Peyer's patch (tissue), 4 donors: ENCODE measurements around the gene MMAB. TPM values are rescaled to one million over a fixed set of nuclear protein-coding genes. Genes with fewer than 3 reads are reported as not detected.

Experiments
- DNase-seq, 3 donors: peaks; one replicate each; pipeline ENCODE4 v3.0.0-alpha.2; 2017 to 2019
- H3K27ac ChIP-seq, 4 donors: fragments of 200-600 bp; sonication (generic); one replicate each; pipeline ENCODE4 v1.5.1; 2016 to 2019
- H3K27me3 ChIP-seq, 2 donors: fragments of 200-600 bp; sonication (generic); one replicate each; pipeline ENCODE4 v1.5.1; 2019
- H3K36me3 ChIP-seq, 3 donors: fragments of 200-600 bp; sonication (generic); one replicate each; pipeline ENCODE4 v1.5.1; 2016 to 2019
- H3K4me1 ChIP-seq, 4 donors: fragments of 200-600 bp; sonication (generic); one replicate each; pipeline ENCODE4 v1.5.1; 2016 to 2019
- H3K4me3 ChIP-seq, 4 donors: fragments of 200-600 bp; sonication (generic); 1 replicate in 3 of 4; 2 replicates in 1 of 4; pipeline ENCODE4 v1.5.1; 2016 to 2019; ENCODE audit warnings: mild to moderate bottlenecking in 1 of 4
- H3K9me3 ChIP-seq, 4 donors: fragments of 200-600 bp; sonication (generic); one replicate each; pipeline ENCODE4 v1.5.1; 2016 to 2019; ENCODE audit warnings: mild to moderate bottlenecking in 1 of 4
- POLR2A ChIP-seq, 2 donors: fragments of 450-650 bp; IDR thresholded peaks; one replicate each; pipeline ENCODE4 v1.5.1; 2017; ENCODE audit warnings: antibody characterized with exemption in 2 of 2, mild to moderate bottlenecking in 2 of 2, moderate library complexity in 2 of 2
- total RNA-seq, 4 donors: library from RNA; depleted of rRNA; stranded (reverse); fragments of >200 nt; gene quantifications; one replicate each; pipeline ENCODE4 v1.1.0, GENCODE V29; 2016
- TF ChIP-seq, protein P1 (sequence below), 6 experiments: fragments of 450-650 bp in 4 of 6; fragments of 200-600 bp in 2 of 6; sonication (generic) in 1 of 6; IDR thresholded peaks; one replicate each; pipeline ENCODE4 v1.5.1; 2017 to 2019; ENCODE audit warnings: antibody characterized with exemption in 6 of 6, mild to moderate bottlenecking in 3 of 6, moderate library complexity in 1 of 6

MMAB gene
- total RNA-seq, 4 donors from 2014 or later = 30.8 to 41.4 (median 32.1) TPM

DNA sequence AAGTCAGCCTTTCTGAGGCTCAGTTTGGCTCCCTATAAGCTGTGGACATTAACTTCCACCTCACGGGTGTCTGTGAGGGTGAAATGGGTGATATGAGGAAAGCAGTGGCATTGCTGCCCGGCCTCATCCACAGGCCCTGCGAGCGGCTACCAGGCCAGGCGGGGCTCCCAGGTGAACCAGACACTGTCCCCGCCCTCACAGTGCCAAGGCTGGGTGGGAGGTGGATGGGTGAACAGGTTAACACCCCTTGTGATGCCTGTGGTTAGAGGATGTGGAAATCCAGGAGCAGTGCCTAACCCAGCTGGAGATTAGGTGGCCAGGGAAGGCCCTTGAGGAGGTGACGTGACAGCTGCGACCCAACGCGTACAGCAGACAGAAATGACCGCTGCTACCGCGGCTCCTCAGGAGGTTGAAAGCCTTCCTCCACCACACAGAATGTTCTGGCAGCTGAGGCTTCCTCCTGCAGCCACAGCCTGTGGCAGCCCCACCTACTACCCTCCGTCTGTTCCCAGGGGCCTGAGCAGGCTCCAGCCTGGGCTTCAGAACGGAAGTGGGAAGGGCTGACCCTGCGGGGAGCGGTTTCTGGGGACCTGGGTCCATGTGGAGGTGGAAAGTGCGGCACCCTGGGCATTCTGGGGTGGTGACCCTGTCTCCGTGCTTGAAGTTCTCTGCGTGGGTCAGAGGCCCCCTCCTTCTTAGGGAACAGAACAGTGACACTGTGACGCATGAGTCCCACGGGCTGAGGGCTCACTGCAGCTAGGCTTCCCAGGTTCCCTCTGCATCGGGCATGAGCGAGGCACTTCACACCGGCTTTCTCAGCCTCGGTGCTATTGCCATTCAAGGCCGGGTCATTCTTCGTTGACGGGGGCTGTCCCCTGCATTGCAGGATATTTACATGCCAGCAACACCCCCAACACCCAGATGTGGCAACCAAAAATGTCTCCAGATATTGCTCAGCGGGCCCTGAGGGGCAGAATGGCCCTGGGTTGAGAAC lies 9.7 kb downstream of the MMAB start:
- no peaks in the 10 kb centered on the region for H3K27me3 ChIP-seq
- no peak for DNase-seq
- peaks cover 0 to 7% (median 0%) of the 10 kb centered on the region in 4 donors for H3K9me3 ChIP-seq
- TF ChIP-seq POLR2A (IDR thresholded peaks at IDR 0.05) = no peak
- TF ChIP-seq, protein P1, sequence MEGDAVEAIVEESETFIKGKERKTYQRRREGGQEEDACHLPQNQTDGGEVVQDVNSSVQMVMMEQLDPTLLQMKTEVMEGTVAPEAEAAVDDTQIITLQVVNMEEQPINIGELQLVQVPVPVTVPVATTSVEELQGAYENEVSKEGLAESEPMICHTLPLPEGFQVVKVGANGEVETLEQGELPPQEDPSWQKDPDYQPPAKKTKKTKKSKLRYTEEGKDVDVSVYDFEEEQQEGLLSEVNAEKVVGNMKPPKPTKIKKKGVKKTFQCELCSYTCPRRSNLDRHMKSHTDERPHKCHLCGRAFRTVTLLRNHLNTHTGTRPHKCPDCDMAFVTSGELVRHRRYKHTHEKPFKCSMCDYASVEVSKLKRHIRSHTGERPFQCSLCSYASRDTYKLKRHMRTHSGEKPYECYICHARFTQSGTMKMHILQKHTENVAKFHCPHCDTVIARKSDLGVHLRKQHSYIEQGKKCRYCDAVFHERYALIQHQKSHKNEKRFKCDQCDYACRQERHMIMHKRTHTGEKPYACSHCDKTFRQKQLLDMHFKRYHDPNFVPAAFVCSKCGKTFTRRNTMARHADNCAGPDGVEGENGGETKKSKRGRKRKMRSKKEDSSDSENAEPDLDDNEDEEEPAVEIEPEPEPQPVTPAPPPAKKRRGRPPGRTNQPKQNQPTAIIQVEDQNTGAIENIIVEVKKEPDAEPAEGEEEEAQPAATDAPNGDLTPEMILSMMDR (IDR thresholded peaks at IDR 0.05) = no peak
- peaks cover 0 to 70% (median 0%) of the 10 kb centered on the region in 3 donors for H3K36me3 ChIP-seq
- H3K4me1 ChIP-seq = peaks cover 0 to 2% (median 0%) of the 10 kb centered on the region in 4 donors
- H3K4me3 ChIP-seq = no peak overlapping the region
- H3K27ac ChIP-seq = no peak overlapping the region

GRCh38 chr12:109562871-109563270 lies 10.4 kb downstream of the MMAB start:
- DNase-seq = no peak
- H3K36me3 ChIP-seq = peaks cover 0 to 63% (median 0%) of the 10 kb centered on the region in 3 donors
- no peaks in the 10 kb centered on the region for H3K27me3 ChIP-seq
- TF ChIP-seq, protein P1 (IDR thresholded peaks at IDR 0.05) = no peak
- TF ChIP-seq POLR2A (IDR thresholded peaks at IDR 0.05) = no peak
- no peak overlapping the region for H3K27ac ChIP-seq
- H3K9me3 ChIP-seq = peaks cover 0 to 7% (median 0%) of the 10 kb centered on the region in 4 donors
- H3K4me1 ChIP-seq = peaks cover 0 to 10% (median 2%) of the 10 kb centered on the region in 4 donors
- H3K4me3 ChIP-seq = no peak overlapping the region

DNA sequence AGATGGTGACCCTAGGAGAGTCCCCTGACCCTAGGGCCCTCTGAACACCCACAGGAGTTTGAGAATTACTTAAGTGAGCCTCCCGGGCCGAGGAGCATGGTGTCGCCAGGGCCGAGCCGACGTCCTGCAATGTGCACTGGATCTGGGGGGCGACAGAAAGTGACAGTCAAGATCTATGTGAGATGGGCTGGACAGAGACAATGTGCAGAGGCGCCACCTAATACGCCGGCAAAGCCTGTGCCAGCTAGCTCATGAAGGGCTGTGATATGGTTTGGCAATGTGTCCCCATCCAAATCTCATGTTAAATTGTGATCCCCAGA lies 11.6 kb downstream of the MMAB start:
- Histone ChIP-seq H3K4me1 (peaks cover 0 to 11% (median 2%) of the 10 kb centered on the region in 4 donors), H3K4me3 (no peak overlapping the region), H3K9me3 (peaks cover 0 to 7% (median 0%) of the 10 kb centered on the region in 4 donors), H3K27ac (no peak overlapping the region), H3K27me3 (no peaks in the 10 kb centered on the region), H3K36me3 (peaks cover 0 to 59% (median 0%) of the 10 kb centered on the region in 3 donors)
- DNase-seq = no peak
- TF ChIP-seq, protein P1 (IDR thresholded peaks at IDR 0.05) = no peak
- TF ChIP-seq POLR2A (IDR thresholded peaks at IDR 0.05) = no peak

DNA sequence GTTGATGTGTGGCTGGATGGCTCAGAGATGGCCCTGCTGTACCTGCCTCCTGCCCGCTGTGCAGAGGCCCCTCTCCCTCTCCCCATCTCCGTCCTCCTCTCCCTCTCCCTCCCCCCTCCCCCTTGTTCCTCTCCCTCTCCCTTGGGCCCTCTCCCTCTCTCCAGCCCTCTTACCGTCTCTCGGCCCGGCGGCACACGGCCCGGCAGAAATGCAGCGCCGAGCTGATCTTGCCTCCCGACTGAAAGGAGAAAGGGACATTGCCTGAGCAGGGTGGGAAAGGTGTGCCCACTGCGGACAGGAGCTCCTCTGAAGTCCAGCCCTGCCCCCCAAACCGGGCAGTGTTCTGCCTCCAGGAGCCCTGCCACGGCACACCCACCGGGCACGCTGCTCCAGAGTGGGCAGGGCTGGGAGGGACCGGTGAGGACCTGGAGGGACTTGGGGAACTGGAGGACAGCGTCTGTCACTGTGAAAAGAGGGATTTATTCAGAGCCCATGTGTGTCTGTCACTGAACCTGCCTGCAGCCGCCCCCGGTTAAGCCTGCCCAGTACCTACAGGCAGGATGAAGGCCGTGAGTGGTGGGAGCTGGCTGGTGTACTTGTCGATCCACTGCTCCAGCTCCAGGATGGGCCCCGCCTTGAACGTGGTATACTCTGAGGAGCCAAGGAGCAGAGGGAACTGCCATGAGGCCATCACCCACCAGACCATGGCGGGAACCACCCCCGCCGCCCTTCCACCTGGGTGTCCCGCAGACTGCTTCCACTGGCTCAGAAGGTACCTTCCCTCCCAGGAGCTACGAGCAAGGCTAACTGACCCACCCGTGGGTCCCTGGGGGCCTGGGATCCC lies 12.2 kb downstream of the MMAB start:
- H3K4me1 ChIP-seq = peaks cover 0 to 11% (median 2%) of the 10 kb centered on the region in 4 donors
- peaks cover 0 to 54% (median 0%) of the 10 kb centered on the region in 3 donors for H3K36me3 ChIP-seq
- TF ChIP-seq POLR2A (IDR thresholded peaks at IDR 0.05) = no peak
- TF ChIP-seq, protein P1 (IDR thresholded peaks at IDR 0.05) = no peak
- no peak for DNase-seq
- H3K27me3 ChIP-seq = no peaks in the 10 kb centered on the region
- H3K4me3 ChIP-seq = no peak overlapping the region
- H3K9me3 ChIP-seq = peaks cover 0 to 7% (median 0%) of the 10 kb centered on the region in 4 donors
- H3K27ac ChIP-seq = no peak overlapping the region

- Histone ChIP-seq H3K36me3 (peaks cover 0 to 39% (median 0%) of the 10 kb centered on the region in 3 donors), H3K4me1 (peaks cover 0 to 11% (median 2%) of the 10 kb centered on the region in 4 donors), H3K4me3 (no peak overlapping the region), H3K27ac (no peak overlapping the region), H3K9me3 (peaks cover 0 to 7% (median 0%) of the 10 kb centered on the region in 4 donors), H3K27me3 (no peaks in the 10 kb centered on the region)
- DNase-seq = no peak
- TF ChIP-seq, protein P1 (IDR thresholded peaks at IDR 0.05) = no peak
- TF ChIP-seq POLR2A (IDR thresholded peaks at IDR 0.05) = no peak
Measured at GRCh38 chr12:109559601-109560000, 13.7 kb downstream of the MMAB start.
